Stimulated activated CD8-positive, alpha-beta memory T cell treated with anti-CD3 and anti-CD28 coated beads, Interleukin-12 subunit alpha, Interleukin-12 subunit beta, amount 100 ng/mL, for 1 hour (primary cell): Measurements from ENCODE around the gene METTL9.
"Not testable (repeated sequence)": the region's sequence is repeated elsewhere in the genome, so short reads cannot be mapped to it uniquely, and the experiment has no call there.

Source experiments
- DNase-seq: peaks from one replicate; pipeline ENCODE4 v3.0.0-alpha.2; 2020; ENCODE audit warnings: low read depth

METTL9 gene

GRCh38 chr16:21574372-21574771 is 25.0 kb upstream of the METTL9 start:
- no peak for DNase-seq

- DNase-seq = not testable (repeated sequence)
Measured at GRCh38 chr16:21576323-21576722, 23.1 kb upstream of the METTL9 start.

GRCh38 chr16:21577487-21577886 is 21.9 kb upstream of the METTL9 start:
- DNase-seq = not testable (repeated sequence)

- DNase-seq = not testable (repeated sequence)
Measured at GRCh38 chr16:21578311-21578710, 21.1 kb upstream of the METTL9 start.

- not testable (repeated sequence) for DNase-seq
Measured at GRCh38 chr16:21580131-21580530, 19.2 kb upstream of the METTL9 start.

DNA sequence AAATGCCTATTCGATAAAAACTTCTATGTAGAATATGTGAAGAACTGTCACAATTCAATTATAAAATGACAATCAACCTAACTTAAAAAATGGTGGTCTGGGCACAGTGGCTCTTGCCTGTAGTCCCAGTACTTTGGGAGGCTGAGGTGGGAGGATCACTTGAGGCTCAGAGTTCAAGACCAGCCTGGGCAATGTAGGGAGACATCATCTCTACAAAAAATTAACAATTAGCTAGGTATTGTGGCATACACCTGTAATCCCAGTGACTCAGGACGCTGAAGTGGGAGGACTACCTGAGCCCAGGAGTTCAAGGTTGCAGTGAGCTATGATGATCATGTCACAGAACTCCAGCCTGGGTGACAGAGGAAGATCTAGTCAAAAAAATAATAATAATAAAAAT is 18.6 kb upstream of the METTL9 start:
- no peak for DNase-seq

GRCh38 chr16:21584817-21585216 is 14.6 kb upstream of the METTL9 start:
- DNase-seq = no peak

DNA sequence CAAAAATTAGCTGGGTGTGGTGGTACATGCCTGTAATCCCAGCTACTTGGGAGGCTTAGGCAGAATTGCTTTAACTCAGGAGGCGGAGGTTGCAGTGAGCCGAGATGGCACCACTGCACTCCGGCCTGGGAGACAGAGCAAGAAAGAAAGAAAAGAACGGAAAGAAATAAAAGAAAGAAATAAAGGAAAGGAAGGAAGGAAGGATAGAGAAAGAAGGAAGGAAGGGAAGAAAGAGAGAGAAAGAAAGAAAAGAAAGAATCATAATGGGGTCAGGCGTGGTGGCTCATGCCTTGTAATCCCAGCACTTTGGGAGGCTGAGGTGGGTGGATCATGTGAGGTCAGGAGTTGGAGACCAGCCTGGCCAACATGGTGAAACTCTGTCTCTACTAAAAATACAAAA is 10.8 kb upstream of the METTL9 start:
- DNase-seq = not testable (repeated sequence)

- DNase-seq = no peak
Measured at GRCh38 chr16:21589551-21589950, 9.8 kb upstream of the METTL9 start.

DNA sequence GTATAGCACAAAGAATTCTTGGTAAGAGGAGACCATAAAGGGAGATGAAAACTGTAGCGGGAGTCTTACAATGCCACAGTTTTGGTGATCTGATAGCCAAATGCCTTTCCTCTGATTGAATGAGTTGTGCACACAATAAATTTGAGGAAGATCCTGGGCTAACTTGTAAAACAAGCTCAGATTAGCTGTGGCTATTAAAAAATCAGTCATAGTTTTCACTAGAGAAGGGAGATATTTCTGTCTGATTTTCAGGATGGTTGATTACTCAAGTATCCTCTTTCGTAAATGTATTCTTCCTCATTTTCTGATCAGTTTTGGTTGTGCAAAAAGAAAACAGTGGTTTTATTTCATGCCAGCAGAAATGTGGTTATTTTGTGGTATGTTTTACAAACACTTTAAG is 9.1 kb upstream of the METTL9 start:
- no peak for DNase-seq

DNA sequence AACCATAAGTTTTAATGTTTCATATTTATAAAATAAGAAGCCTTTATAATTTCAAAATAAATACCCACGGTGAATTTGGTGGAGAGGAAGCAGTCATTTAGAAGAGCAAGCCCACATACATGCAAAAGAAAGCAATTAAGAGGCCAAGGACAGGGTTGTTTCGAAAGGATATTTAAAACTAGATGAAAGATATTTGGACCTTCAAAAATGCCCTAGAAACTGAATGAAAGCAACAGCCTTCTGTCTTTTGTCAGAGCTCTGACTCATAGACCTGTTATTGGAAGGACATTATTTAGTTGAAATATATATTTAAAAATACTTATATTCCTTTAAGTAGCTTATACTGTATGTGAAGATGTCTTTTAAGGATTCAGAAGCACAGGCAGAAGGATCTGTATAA is 8.6 kb upstream of the METTL9 start:
- DNase-seq = no peak

- DNase-seq = no peak
Measured at GRCh38 chr16:21592191-21592590, 7.2 kb upstream of the METTL9 start.

DNA sequence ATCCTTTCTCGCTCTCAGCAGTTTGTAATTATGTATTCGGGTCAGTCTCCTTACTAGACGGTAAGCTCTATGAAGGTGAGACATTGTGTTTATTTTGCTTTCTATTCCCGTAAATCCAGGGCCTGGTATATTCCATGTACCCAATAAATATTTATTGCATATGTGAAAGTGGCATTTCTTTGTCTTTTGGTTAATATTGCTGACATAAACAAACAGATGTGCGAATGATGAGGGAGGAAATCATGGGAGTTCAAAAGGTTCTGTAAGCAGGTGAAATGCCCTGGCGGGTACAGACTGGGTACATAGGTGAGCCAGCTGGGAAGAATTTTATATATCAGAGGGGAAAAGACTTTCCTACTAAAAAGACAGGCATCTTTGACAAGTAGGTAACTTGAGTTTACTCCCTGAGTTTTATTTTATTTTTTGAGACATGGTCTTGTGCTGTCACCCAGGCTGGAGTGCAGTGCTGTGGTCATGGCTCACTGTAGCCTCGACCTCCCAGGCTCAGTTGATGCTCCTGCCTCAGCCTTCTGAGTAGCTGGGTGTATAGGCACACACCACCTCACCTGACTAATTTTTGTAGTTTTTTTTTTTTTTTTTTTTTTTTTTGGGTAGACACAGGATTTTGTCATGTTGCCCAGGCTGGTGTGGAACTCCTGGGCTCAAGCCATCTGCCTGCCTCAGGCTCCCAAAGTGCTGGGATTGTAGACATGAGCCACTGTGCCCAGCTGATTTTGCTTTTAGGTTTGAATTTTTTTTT is 5.7 kb upstream of the METTL9 start:
- DNase-seq = no peak

- DNase-seq = no peak
Measured at GRCh38 chr16:21597561-21598030, 1.8 kb upstream of the METTL9 start.

- DNase-seq = no peak
Measured at GRCh38 chr16:21598206-21598605, 1.2 kb upstream of the METTL9 start.

DNA sequence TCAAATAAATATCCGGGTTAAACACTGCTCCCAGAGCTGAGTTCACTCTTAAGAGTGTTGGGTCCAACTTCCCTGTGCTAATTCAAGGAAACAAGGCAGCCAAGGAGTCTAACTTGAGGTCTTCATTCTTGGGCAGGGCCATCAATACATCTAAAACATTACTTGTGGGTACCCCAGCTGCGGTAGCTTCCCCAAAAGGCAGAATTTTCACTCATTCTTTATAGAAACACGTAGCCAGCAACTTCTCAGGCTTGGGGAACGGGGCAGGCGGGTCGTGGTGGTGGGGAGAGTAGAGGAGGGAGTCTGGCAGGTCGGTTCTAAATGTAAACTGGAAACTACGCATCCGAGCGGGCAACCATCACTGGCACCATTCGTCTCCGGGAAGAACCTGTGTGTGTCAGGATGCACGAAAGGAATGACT is 666 bp upstream of the METTL9 start:
- DNase-seq = peak; percentile 6

DNA sequence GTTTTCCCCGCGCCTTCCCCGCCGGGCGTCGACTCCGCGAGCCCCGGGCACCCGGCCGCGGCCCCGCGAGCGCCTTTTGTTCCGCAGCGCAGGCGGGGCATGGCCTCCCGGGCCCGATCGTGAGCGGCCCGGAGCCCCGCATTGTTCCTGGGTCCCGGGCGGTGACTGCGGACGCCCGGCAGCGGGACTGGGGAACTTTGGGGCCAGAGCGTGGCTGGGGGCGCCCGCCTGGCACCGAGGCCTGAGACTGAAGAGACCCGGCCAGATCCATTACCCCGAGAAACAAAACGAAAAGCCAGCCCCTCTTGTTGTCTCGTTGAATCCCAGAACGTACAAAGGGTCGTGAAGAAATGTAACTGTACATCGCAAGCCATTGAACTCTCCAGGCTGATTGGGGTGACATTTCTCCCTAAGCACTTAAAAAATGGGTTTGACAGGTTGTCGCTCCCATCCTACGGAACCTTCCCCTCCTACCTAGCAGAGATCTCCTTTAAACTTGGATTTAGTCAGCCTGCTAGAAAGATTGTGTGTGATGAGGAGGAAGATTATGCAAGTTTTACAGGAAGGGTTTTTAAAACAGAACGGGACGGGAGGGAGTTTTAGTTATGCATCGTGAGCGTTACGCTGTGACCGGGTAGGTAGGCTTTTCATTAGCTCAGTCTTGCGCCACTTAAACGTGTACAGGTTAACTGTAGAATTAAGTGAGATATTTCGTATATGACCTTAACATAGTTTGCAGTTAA is 825 bp downstream of the METTL9 start:
- peak; percentile 1 for DNase-seq

GRCh38 chr16:21602785-21603184 is 3.4 kb downstream of the METTL9 start:
- no peak for DNase-seq

GRCh38 chr16:21603928-21604327 is 4.6 kb downstream of the METTL9 start:
- no peak for DNase-seq

DNA sequence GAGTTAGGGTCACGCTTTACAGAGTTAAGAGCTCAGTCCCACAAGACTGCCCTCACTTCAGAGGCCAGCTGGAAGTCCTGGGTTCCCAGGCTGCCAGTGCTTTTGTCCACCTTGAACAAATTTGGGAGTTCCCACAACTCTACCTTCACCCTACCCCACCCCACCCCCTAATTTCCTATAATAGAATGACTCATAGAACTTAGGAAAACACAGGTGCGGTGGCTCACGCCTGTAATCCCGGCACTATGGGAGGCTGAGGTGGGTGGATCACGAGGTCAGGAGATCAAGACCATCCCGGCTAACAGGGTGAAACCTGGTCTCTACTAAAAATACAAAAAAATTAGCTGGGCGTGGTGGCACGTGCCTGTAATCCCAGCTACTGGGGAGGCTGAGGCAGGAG is 6.5 kb downstream of the METTL9 start:
- DNase-seq = not testable (repeated sequence)

GRCh38 chr16:21608639-21609328 is 9.4 kb downstream of the METTL9 start:
- peak; percentile 4 for DNase-seq

- no peak for DNase-seq
Measured at GRCh38 chr16:21610006-21610544, 10.7 kb downstream of the METTL9 start.
